H1 (cell line): ENCODE data around the gene PACSIN1. TPM values are rescaled to one million over a fixed set of nuclear protein-coding genes. Genes with fewer than 3 reads are reported as not detected.

Experiments used
- CTCF ChIA-PET: fragments of 300-600 bp; sonication (Branson Sonifier 250); formaldehyde crosslinking; loops from one replicate; lab custom pipeline; 2021; ENCODE audit not compliant: partially characterized antibody; lab: Charles Lee
- POLR2A ChIA-PET: fragments of 300-600 bp; sonication (Branson Sonifier 250); formaldehyde crosslinking; loops from one replicate; lab custom pipeline; 2021; ENCODE audit warnings: inconsistent platforms; ENCODE audit not compliant: partially characterized antibody; lab: Charles Lee
- DNase-seq, 2 experiments: peaks; one replicate each; pipeline versions ENCODE4 v3.0.0 to v3.0.0-alpha.2; 2010 to 2022; ENCODE audit warnings: low spot score in 2 of 2, low read depth in 1 of 2, mixed read lengths in 1 of 2
- FAIRE-seq: peaks from 2 replicates; lab custom pipeline; 2011; peaks lifted over from hg19 to GRCh38; lab: Jason Lieb, UNC
- H2AFZ ChIP-seq: 2 replicates; pipeline ENCODE4 v1.8.1; 2012; ENCODE audit warnings: low read length, inconsistent platforms
- H2AK5ac ChIP-seq: 2 replicates; pipeline ENCODE4 v1.6.1; 2013; ENCODE audit warnings: low read depth, low read length
- H2BK120ac ChIP-seq: replicated peaks from 2 replicates; pipeline ENCODE3; 2013; ENCODE audit warnings: low read depth, low read length, inconsistent platforms
- H2BK12ac ChIP-seq: 2 replicates; pipeline ENCODE4 v1.6.1; 2013; ENCODE audit warnings: low read depth, low read length
- H2BK15ac ChIP-seq: 2 replicates; pipeline ENCODE4 v1.6.1; 2013; ENCODE audit warnings: low read length
- H2BK20ac ChIP-seq: 2 replicates; pipeline ENCODE4 v1.6.1; 2013; ENCODE audit warnings: low read length
- H2BK5ac ChIP-seq: 2 replicates; pipeline ENCODE4 v1.6.1; 2013; ENCODE audit warnings: low read depth, low read length
- H3K14ac ChIP-seq: 2 replicates; pipeline ENCODE4 v1.6.1; 2013; ENCODE audit warnings: inconsistent platforms; ENCODE audit not compliant: insufficient read length
- H3K18ac ChIP-seq: 2 replicates; pipeline ENCODE4 v1.6.1; 2013; ENCODE audit warnings: low read length; ENCODE audit errors: extremely low read depth
- H3K23ac ChIP-seq: 2 replicates; pipeline ENCODE4 v1.6.1; 2013; ENCODE audit warnings: inconsistent platforms; ENCODE audit not compliant: insufficient read length
- H3K23me2 ChIP-seq: 2 replicates; pipeline ENCODE4 v1.6.1; 2013; ENCODE audit warnings: low read depth, low read length
- H3K27ac ChIP-seq: 2 replicates; pipeline ENCODE4 v1.6.1; 2011; ENCODE audit warnings: low read depth, low read length, inconsistent platforms
- H3K27me3 ChIP-seq, 4 experiments: replicated peaks in 1 of 4; 1 replicate in 1 of 4; 2 replicates in 3 of 4; pipeline versions ENCODE4 v1.6.1 to v1.8.1; 2011 to 2013; ENCODE audit warnings: low read length in 3 of 4, mild to moderate bottlenecking in 3 of 4, inconsistent platforms in 2 of 4, mixed read lengths in 2 of 4, moderate library complexity in 1 of 4; ENCODE audit not compliant: control insufficient read depth in 3 of 4, insufficient read depth in 3 of 4; ENCODE audit errors: extremely low read depth in 1 of 4
- H3K36me3 ChIP-seq, 4 experiments: 2 replicates each; pipeline versions ENCODE4 v1.6.1 to v1.8.1; 2011 to 2013; ENCODE audit warnings: mild to moderate bottlenecking in 4 of 4, low read length in 3 of 4, moderate library complexity in 2 of 4, control low read depth in 1 of 4, inconsistent platforms in 1 of 4; ENCODE audit not compliant: insufficient read depth in 4 of 4, control insufficient read depth in 2 of 4
- H3K4ac ChIP-seq: replicated peaks from 2 replicates; pipeline ENCODE3; 2013; ENCODE audit warnings: low read length, low read depth, mixed read lengths, inconsistent platforms; ENCODE audit not compliant: insufficient read length
- H3K4me1 ChIP-seq, 4 experiments: replicated peaks in 1 of 4; 1 replicate in 1 of 4; 2 replicates in 3 of 4; pipeline versions ENCODE4 v1.6.1 to v1.8.1; 2011 to 2013; ENCODE audit warnings: low read length in 3 of 4, inconsistent platforms in 2 of 4, mixed read lengths in 1 of 4; ENCODE audit not compliant: insufficient read depth in 4 of 4, control insufficient read depth in 3 of 4
- H3K4me2 ChIP-seq, 2 experiments: 2 replicates each; pipeline versions ENCODE4 v1.6.1 to v1.8.1; 2011 to 2013; ENCODE audit warnings: low read depth in 2 of 2, low read length in 2 of 2, control low read depth in 1 of 2, inconsistent platforms in 1 of 2, mild to moderate bottlenecking in 1 of 2; ENCODE audit not compliant: insufficient read depth in 1 of 2
- H3K4me3 ChIP-seq, 4 experiments: fragments of 200-600, 300-600 bp in 1 of 4; sonication (generic), shearing (Covaris generic), sonication (Bioruptor Twin) in 1 of 4; 2 replicates each; pipeline versions ENCODE4 v1.5.1 to v1.8.1; 2011 to 2016; ENCODE audit warnings: low read length in 4 of 4, low read depth in 3 of 4, control low read depth in 2 of 4, inconsistent platforms in 2 of 4, mild to moderate bottlenecking in 2 of 4, mixed read lengths in 1 of 4, moderate library complexity in 1 of 4; ENCODE audit not compliant: insufficient read depth in 2 of 4; ENCODE audit errors: extremely low read depth in 1 of 4
- H3K56ac ChIP-seq: replicated peaks from 2 replicates; pipeline ENCODE3; 2013; ENCODE audit warnings: low read depth, mild to moderate bottlenecking, mixed read lengths, low read length, inconsistent platforms; ENCODE audit not compliant: insufficient read length
- H3K79me1 ChIP-seq: 2 replicates; pipeline ENCODE4 v1.6.1; 2013; ENCODE audit warnings: low read depth, low read length, control low read depth
- H3K79me2 ChIP-seq, 2 experiments: 2 replicates each; pipeline versions ENCODE4 v1.6.1 to v1.8.1; 2012 to 2013; ENCODE audit warnings: low read length in 2 of 2, mild to moderate bottlenecking in 2 of 2, inconsistent platforms in 1 of 2; ENCODE audit not compliant: insufficient read depth in 2 of 2, control insufficient read depth in 1 of 2
- H3K9ac ChIP-seq, 4 experiments: replicated peaks in 1 of 4; 1 replicate in 1 of 4; 2 replicates in 3 of 4; pipeline versions ENCODE4 v1.6.1 to v1.8.1; 2011 to 2013; ENCODE audit warnings: low read depth in 3 of 4, low read length in 3 of 4, control low read depth in 2 of 4, mild to moderate bottlenecking in 2 of 4, moderate library complexity in 2 of 4, inconsistent platforms in 1 of 4; ENCODE audit errors: extremely low read depth in 1 of 4
- H3K9me3 ChIP-seq, 2 experiments: 2 replicates each; pipeline versions ENCODE4 v1.6.1 to v1.8.1; 2012 to 2013; ENCODE audit warnings: mild to moderate bottlenecking in 2 of 2, moderate library complexity in 2 of 2, control low read depth in 1 of 2, inconsistent platforms in 1 of 2, low read depth in 1 of 2, low read length in 1 of 2, mixed read lengths in 1 of 2; ENCODE audit not compliant: insufficient read depth in 2 of 2
- H4K20me1 ChIP-seq, 2 experiments: replicated peaks in 1 of 2; 2 replicates each; pipeline versions ENCODE3 to v1.8.1; 2011 to 2013; ENCODE audit warnings: inconsistent platforms in 2 of 2, low read length in 2 of 2, mild to moderate bottlenecking in 1 of 2; ENCODE audit not compliant: insufficient read depth in 2 of 2, control insufficient read depth in 1 of 2
- H4K5ac ChIP-seq: 2 replicates; pipeline ENCODE4 v1.6.1; 2013; ENCODE audit warnings: low read length, low read depth, mixed read lengths, inconsistent platforms; ENCODE audit not compliant: insufficient read length
- H4K8ac ChIP-seq: 2 replicates; pipeline ENCODE4 v1.8.0; 2013; ENCODE audit warnings: mild to moderate bottlenecking, moderate library complexity, low read length, inconsistent platforms; ENCODE audit not compliant: insufficient read depth; ENCODE audit errors: extremely low read depth
- H4K91ac ChIP-seq: replicated peaks from 2 replicates; pipeline ENCODE3; 2013; ENCODE audit warnings: low read length, mixed read lengths, inconsistent platforms; ENCODE audit not compliant: insufficient read length
- BRCA1 ChIP-seq: IDR thresholded peaks from 2 replicates; pipeline ENCODE4 v1.6.1; 2012; ENCODE audit warnings: low read depth, low read length, improper control_type of control experiment
- FOSL1 ChIP-seq: IDR thresholded peaks from 2 replicates; pipeline ENCODE4 v1.6.1; 2011; ENCODE audit warnings: mild to moderate bottlenecking, low read depth, low read length, moderate library complexity; ENCODE audit not compliant: insufficient read depth
- GTF2F1 ChIP-seq: IDR thresholded peaks from 2 replicates; pipeline ENCODE4 v1.6.1; 2012; ENCODE audit warnings: low read depth, low read length, improper control_type of control experiment, borderline replicate concordance
- RNF2 ChIP-seq: fragments of 200-900, 300-1000 bp; sonication (generic); IDR thresholded peaks from 2 replicates; pipeline ENCODE4 v1.7.1; 2016; ENCODE audit warnings: borderline replicate concordance, low read depth, mild to moderate bottlenecking, antibody characterized with exemption, low read length; ENCODE audit not compliant: poor library complexity, severe bottlenecking; ENCODE audit errors: missing control alignments
- RXRA ChIP-seq: IDR thresholded peaks from 2 replicates; pipeline ENCODE4 v1.6.1; 2011; ENCODE audit warnings: low read depth, mild to moderate bottlenecking, low read length, moderate library complexity; ENCODE audit not compliant: insufficient read depth
- WGBS, 2 experiments: shearing (Covaris generic) in 1 of 2; methylation state at CpG; one replicate each; pipeline versions ENCODE4 v1.1.6 to v1.1.7; 2013 to 2015; ENCODE audit warnings: low lambda C conversion rate in 2 of 2, mixed read lengths in 2 of 2, inconsistent platforms in 1 of 2, low coverage in 1 of 2, missing lambda C conversion rate in 1 of 2; ENCODE audit not compliant: insufficient replicate concordance in 2 of 2, insufficient coverage in 1 of 2, insufficient read length in 1 of 2; ENCODE audit errors: extremely low coverage in 1 of 2, missing lambda C conversion rate in 1 of 2; 5-methylcytosine and 5-hydroxymethylcytosine counted together
- polyA plus RNA-seq, 7 experiments: library from polyadenylated mRNA; depleted of rRNA in 3 of 7; stranded (reverse) in 5 of 7; unstranded in 2 of 7; fragments of >200 nt in 5 of 7; fragments of 200-250 nt in 2 of 7; gene quantifications; 1 replicate in 5 of 7; 2 replicates in 1 of 7; 4 replicates in 1 of 7; pipeline versions ENCODE4 v1.2.1 to v1.2.3, GENCODE V29; 2011 to 2013; ENCODE audit warnings: missing spikeins in 2 of 7, mixed read lengths in 2 of 7
- total RNA-seq: library from RNA; stranded (reverse); fragmentation: NEBNext Ultra II Directional; extraction: Animal tissue kit (Norgen Biotek cat#: 25700); gene quantifications from 2 replicates; pipeline ENCODE4 v1.2.1, GENCODE V29; 2021

PACSIN1 gene
- total and polyA plus RNA-seq, 2 of the 8 experiments (the other 6 are each of a cell fraction or from before 2014, with no cell fraction given): 5.9 to 11.1 TPM

DNA sequence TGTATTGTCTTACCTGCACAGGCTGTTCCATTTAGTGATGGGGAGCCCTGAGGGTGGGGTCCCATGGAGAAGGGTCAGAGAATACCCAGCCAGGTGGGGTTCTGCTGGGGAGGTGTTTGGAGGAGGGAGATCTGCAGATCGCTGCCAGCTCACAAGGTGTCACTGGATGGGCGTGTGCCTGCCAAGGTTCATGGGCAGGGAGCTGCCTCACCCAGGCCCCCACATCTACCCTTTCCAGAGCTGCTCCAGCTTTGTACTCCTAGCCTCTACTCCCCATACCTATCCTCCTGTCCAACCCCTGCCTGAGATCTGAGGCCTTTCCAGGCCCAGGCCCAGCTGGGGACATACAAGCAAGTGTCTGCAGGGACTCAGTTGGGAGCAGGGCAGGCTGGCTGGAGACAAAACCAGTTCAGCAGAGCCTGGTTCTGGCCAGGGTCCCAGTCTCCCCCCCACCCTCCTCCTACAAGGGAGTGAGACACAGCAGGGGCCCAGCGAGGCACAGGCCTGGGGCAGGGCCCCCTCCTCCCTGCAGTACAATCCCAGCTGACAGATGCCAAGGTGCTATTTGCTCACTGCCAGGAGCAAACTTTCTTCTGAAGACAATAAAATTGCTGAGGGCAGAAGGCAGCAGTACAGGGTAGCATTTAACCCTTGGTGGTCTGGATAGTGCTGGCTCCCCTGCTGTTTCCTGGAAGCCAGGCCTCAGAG is 70.5 kb downstream of the PACSIN1 start:
- Histone ChIP-seq H4K8ac (no peak overlapping the region), H3K4ac (no peak overlapping the region), H3K4me1 (peaks cover 0 to 4% (median 2%) of the 10 kb centered on the region in 4 experiments; a peak in 4 of 7 replicates), H2BK15ac (no peak overlapping the region), H3K14ac (no peak overlapping the region), H2BK12ac (no peak overlapping the region), H3K18ac (no peak overlapping the region), H3K27ac (no peak overlapping the region), H3K56ac (no peak overlapping the region), H3K79me2 (no peaks in the 10 kb centered on the region), H3K9ac (no peak overlapping the region), H4K20me1 (no peaks in the 10 kb centered on the region), H3K27me3 (no peaks in the 10 kb centered on the region), H2AFZ (no peak overlapping the region), H3K79me1 (no peaks in the 10 kb centered on the region), H2BK5ac (no peak overlapping the region), H3K9me3 (no peaks in the 10 kb centered on the region), H2AK5ac (no peak overlapping the region), H4K5ac (no peak overlapping the region), H2BK20ac (no peak overlapping the region), H3K36me3 (no peaks in the 10 kb centered on the region), H3K23ac (no peak overlapping the region), H3K23me2 (no peaks in the 10 kb centered on the region), H3K4me3 (no peak overlapping the region), H4K91ac (no peak overlapping the region), H2BK120ac (no peak overlapping the region), H3K4me2 (no peak overlapping the region)
- CTCF ChIA-PET: interaction anchor here (0.9 to 3.9 kb wide), 5 partner anchors 9 to 76 kb away, joined by 3 to 16 read pairs (median 7); no protein-coding TSS in a partner anchor
- POLR2A ChIA-PET: interaction anchor here (1.3 kb wide), 1 partner anchor 9 kb away, joined by 4 read pairs; no protein-coding TSS in a partner anchor
- WGBS, 2 experiments: 84% methylated on average over 3 of the region's 3 CpGs; no CpG with 5 or more reads in 1 of the 2 experiments
- no peak for TF ChIP-seq RNF2
- no peak for TF ChIP-seq RXRA
- TF ChIP-seq GTF2F1: no peak
- no peak for TF ChIP-seq BRCA1
- no peak for TF ChIP-seq FOSL1
- DNase-seq (no peak), FAIRE-seq (no peak)
